Fibroblast of the aortic adventitia (primary cell): ENCODE results near the gene FRMD5. TPM values are rescaled to one million over a fixed set of nuclear protein-coding genes. Genes with fewer than 3 reads are reported as not detected.

Source experiments
- DNase-seq: peaks from one replicate; pipeline ENCODE4 v3.0.0-alpha.2; 2010; ENCODE audit warnings: low read depth
- H3K4me3 ChIP-seq: 2 replicates; pipeline ENCODE4 v1.5.1; 2011; ENCODE audit warnings: low read depth, mild to moderate bottlenecking, control low read depth, low read length, moderate library complexity
- total RNA-seq: library from RNA; depleted of rRNA; stranded (reverse); fragments of >200 nt; gene quantifications from 2 replicates; pipeline ENCODE4 v1.2.3, GENCODE V29; 2012; ENCODE audit warnings: low replicate concordance
- TF ChIP-seq, protein P1 (sequence below): IDR thresholded peaks from 2 replicates; pipeline ENCODE4 v1.5.1; 2011; ENCODE audit warnings: mild to moderate bottlenecking, low read length, control low read depth, inconsistent platforms; ENCODE audit not compliant: insufficient read depth

Gene FRMD5
- total RNA-seq, 1 donor = 16.3 TPM

DNA sequence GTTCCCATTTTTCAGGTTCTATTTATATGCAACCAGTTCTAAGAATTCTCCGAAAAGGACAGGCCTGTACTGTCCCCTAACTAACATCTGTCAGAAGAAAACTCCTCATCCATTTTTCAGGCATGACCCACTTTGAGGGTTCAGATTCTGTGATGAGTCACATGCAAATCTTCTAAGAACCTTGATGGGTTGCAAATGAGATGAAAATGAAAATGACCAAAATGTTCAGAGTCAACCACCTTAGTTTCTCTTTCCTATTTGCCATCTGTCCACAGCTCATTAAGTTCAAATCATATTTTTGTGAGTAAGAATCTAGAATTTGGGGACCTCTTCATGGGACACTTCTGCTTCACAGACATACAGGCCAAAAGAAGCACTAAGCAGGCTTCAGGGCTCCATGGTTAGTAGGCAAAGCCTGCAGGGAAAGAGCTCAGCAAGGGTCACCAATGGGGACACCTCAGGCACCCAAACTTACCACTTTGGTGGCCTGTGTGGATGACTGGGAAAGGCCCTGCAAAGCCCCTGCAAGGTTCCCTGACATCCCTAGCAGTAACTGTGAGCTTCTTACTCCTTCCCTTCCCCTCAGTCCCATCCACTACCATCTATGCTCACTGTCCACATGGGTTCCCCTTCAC, 246.3 kb downstream of the FRMD5 start:
- TF ChIP-seq, protein P1, sequence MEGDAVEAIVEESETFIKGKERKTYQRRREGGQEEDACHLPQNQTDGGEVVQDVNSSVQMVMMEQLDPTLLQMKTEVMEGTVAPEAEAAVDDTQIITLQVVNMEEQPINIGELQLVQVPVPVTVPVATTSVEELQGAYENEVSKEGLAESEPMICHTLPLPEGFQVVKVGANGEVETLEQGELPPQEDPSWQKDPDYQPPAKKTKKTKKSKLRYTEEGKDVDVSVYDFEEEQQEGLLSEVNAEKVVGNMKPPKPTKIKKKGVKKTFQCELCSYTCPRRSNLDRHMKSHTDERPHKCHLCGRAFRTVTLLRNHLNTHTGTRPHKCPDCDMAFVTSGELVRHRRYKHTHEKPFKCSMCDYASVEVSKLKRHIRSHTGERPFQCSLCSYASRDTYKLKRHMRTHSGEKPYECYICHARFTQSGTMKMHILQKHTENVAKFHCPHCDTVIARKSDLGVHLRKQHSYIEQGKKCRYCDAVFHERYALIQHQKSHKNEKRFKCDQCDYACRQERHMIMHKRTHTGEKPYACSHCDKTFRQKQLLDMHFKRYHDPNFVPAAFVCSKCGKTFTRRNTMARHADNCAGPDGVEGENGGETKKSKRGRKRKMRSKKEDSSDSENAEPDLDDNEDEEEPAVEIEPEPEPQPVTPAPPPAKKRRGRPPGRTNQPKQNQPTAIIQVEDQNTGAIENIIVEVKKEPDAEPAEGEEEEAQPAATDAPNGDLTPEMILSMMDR = no peak
- DNase-seq = no peak
- no peak overlapping the region for H3K4me3 ChIP-seq

DNA sequence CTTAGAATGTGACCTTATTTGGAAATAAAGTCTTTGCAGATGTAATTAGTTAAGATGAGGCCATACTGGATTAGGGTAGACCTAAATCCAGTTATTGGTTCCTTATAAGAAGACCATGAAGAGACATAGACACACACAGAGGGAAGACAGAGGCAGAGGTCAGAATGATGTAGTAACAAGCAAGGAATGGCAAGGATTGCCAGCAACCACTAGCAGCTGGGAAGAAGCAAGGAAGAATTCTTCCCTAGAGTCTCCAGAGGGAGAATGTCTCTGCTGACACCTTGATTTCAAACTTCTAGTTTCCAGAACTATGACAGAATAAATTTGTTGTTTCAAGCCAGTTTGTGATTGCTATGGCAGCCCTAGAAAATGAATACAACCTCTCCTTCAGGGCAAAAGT, 251.6 kb downstream of the FRMD5 start:
- TF ChIP-seq, protein P1 = no peak
- DNase-seq = peak; percentile 61
- H3K4me3 ChIP-seq = no peak overlapping the region

DNA sequence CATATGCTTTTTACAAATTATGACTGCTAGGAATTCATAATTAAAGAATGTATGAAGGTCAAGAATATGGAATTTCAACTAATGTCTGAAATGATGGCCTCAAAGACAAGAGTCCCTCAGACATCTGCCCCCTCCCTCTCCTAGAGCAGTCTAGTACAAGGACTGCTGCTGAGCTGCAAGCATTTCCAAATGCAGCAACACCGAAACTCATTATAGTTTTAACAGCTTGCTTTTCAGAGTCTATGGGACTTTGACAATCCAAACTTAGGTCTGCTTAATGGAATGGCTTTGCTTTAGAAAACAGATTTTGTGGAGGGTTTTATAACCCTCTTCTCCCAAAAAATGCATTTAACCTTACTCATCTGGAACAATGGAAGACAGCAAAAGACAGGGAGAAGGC, 252.9 kb downstream of the FRMD5 start:
- TF ChIP-seq, protein P1 = no peak
- no peak for DNase-seq
- H3K4me3 ChIP-seq = no peak overlapping the region

DNA sequence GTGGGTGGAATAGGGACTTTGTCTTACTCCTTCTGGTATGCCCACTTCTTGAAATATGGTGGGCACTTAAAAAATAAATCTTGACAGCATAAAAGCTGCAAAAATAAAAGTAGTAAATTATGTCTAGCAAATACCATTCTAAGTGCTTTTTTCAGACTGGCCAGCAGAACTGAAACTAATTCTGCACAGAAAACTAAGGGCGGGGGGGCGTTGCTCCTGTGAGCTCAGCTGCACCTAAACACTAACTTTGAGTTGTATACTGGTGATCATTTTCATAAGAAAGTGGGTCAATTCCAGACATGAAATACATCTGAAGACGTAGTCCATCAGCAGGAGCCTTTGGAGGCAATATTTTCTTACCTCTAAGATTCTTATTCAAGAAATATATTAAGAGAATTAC, 253.5 kb downstream of the FRMD5 start:
- TF ChIP-seq, protein P1 = no peak
- no peak for DNase-seq
- no peak overlapping the region for H3K4me3 ChIP-seq

DNA sequence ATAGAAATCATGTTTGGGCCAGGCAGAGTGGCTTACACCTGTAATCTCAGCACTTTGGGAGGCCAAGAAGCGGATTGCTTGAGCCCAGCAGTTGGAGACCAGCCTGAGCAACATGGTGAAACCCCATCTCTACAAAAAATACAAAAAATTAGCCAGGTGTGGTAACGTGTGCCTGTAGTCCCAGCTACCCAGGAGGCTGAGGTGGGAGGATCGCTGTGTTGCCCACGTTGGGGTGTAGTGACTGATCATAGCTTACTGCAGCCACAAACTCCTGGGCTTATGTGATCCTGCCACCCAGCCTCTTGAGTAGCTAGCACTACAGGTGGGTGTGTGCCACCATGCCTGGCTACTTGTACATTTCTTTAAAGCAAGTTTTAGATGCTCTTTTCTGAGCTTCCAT, 254.0 kb downstream of the FRMD5 start:
- TF ChIP-seq, protein P1 = no peak
- H3K4me3 ChIP-seq = no peak overlapping the region
- no peak for DNase-seq

DNA sequence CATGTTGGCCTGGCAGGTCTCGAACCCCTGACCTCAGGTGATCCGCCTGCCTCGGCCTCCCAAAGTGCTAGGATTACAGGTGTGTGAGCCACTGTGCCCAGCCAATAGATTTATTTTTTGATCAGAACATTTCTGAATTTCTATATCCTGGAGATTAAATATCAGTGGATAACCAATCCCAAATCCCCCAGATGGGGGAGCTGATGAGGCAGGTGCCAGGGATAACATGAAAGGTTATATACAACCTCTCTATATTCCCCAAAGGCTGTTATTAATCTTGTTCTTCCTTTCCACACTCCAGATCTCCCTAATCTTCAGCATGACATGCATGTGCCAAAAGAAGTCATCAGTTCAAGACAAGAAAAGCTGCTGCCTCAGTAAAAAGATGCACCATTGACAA, 256.0 kb downstream of the FRMD5 start:
- TF ChIP-seq, protein P1 = peak; percentile 53
- peak; percentile 42 for DNase-seq

DNA sequence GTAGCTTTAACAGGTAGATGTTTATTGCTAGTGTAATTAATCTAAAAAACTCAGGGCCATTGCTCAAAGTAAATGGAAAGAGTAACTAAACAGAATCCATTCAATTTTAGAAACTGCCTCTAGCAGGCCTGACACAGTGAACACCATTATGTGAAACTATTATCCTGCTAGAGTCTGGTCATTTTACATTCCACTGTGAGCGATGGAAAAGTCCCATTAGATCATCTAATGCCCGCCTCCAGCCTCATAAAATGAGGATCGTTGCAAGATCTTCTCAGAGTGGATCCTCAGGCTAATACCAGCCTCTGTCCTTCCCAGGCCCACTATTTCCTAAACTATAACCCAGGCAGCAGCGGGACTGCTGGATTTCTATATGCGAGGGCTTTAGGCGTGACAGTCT, 260.6 kb downstream of the FRMD5 start:
- DNase-seq = no peak
- TF ChIP-seq, protein P1 = no peak
- no peak overlapping the region for H3K4me3 ChIP-seq

More for the DNA sequence above, 256.0 kb downstream of the FRMD5 start:
- H3K4me3 ChIP-seq = no peak overlapping the region
